Left hindlimb (tissue), 1 donor: ENCODE measurements around the gene CARM1.
A peak's percentile ranks its signal among the peaks of the same experiment; 100 is the strongest.
"Not testable (repeated sequence)": the region's sequence is repeated elsewhere in the genome, so short reads cannot be mapped to it uniquely, and the experiment has no call there.

Source experiments
- DNase-seq: peaks from one replicate; pipeline ENCODE4 v3.0.0-alpha.2; 2018

The CARM1 gene

DNA sequence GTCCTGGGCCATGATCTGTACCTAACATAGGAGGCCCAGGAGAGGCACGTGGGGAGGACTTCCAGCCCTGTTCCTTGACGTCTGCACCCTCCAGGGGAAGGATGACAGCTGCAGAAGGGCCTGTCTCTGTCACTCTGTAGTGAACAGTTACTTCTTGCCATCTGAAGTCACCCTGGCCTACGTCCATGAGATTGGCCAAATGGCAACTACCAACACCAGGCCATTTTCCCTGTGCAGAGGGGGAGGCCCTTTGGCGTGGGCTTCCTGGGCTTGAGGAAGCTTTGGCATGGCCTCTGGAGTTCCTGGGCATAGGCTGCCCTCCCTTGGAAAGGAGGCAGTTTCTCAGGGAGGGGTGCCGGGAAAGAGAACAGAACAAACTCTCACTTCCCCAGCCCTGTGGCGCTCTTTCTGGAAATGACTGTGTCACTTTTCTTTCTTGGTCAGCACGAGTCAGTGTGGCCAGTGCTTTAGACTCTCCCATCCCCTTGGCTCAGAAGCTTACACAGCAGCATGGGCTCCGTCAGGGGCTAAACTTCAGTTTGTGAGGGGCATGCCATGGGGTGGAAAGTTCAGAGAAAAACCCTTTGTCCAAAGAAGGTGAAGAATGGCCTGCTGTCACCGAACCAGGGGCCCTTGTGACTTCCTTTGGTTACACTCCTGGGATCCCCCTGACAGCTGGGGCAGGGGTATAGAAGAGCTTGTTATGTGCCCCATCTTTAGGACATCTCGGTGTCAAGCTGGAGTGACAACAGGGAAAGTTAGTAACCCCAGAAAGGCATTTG, 5.3 kb downstream of the CARM1 start:
- no peak for DNase-seq

DNA sequence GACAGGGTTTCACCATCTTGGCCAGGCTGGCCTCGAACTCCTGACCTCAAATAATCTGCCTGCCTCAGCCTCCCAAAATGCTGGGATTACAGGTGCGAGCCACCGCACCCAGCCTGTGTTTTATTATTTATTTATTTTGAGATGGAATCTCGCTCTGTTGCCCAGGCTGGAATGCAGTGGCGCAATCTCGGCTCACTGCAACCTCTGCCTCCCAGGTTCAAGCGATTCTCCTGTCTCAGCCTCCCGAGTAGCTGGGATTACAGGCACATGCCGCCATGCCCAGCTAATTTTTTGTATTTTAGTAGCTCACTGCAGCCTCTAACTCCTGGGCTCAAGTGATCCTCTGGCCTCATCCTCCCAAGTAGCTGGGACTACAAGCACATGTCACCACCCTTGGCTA, 6.3 kb downstream of the CARM1 start:
- DNase-seq: not testable (repeated sequence)

DNA sequence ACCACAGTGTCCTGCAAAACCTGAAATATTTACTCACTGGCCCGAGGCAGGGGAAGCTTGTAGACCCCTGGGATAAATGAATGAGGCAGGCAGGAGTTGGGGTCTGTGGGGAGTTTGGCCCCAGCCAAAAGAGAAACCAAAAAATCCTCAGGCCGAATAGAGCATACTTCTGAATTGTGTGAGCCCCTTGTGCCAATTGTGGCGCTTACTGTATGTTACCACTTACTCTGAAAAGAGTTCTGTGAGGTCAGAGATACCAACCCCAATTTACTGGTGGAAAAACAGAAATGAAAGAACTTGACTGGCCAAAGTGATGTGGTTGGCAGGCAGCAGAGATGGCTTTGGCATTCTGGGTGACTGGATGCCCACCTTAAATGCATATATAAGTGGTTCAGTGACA, 6.9 kb downstream of the CARM1 start:
- no peak for DNase-seq

DNA sequence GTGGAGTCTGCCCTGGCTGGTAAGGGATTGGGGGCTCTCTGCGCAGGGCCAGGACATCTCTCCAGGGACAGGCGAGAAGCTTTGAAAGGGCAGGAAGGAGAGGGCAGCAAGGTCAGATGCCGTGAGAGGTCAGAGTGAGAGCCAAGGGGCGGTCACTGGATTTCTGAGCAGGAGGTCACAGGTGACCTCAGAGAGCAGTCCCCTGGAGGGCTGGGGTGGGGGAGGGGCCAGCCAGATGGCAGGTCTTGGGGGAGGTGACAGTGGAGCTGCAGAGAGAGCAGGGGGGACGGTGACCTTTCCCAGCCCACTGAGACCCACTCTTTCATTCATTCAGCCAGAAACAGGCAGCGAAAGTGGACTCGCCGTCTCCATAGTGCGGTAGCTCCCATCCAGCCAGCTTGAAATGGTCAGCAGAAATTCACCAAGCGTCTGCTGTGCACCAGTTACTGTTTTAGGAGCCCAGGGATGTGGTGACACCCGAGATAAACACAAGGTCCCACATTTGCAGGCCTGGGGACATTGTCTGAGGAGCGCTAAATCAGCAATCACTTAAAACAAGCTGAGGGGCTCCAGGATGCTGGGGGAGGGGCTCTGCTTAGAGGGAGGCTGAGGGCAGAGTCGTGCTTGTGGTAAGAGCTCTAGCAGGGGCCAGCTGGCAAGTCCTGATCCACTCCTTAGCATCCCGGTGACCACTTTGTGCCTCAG, 10.2 kb downstream of the CARM1 start:
- no peak for DNase-seq

DNA sequence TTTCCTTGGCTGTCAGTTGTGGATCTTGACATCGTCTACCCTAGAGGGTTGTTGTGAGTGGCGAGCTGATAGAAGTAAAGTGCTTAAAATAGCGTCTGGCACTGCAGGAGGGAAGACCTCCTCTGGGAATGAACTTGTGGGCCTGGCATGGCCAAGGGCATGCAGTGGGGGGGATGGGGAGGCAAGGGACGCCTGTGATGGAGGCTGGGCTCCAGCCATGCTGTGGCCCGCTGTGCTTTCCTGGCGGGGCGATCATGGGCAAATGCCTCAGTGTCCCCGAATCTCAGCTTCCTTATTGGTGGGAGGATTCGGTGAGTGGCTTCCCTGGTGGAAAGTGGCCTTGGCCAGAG, 10.7 kb downstream of the CARM1 start:
- no peak for DNase-seq

DNA sequence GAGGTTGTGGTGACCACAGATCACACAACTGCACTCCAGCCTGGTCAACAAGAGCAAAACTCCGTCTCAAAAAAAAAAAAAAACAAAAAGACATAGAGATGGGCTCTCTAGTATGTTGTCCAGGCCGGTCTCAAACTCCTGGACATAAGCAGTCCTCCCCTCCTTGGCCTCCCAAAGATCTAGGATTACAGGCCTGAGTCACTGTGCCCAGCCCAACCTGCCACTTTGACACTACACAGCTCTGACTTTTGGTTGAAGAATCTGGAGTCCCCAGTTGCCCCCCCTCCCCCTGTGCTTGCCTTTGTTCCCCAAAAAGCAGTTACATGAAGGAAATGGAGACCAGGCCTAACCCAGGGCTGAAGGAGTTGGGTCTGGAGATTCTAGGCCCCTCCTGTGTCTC, 12.9 kb downstream of the CARM1 start:
- no peak for DNase-seq

DNA sequence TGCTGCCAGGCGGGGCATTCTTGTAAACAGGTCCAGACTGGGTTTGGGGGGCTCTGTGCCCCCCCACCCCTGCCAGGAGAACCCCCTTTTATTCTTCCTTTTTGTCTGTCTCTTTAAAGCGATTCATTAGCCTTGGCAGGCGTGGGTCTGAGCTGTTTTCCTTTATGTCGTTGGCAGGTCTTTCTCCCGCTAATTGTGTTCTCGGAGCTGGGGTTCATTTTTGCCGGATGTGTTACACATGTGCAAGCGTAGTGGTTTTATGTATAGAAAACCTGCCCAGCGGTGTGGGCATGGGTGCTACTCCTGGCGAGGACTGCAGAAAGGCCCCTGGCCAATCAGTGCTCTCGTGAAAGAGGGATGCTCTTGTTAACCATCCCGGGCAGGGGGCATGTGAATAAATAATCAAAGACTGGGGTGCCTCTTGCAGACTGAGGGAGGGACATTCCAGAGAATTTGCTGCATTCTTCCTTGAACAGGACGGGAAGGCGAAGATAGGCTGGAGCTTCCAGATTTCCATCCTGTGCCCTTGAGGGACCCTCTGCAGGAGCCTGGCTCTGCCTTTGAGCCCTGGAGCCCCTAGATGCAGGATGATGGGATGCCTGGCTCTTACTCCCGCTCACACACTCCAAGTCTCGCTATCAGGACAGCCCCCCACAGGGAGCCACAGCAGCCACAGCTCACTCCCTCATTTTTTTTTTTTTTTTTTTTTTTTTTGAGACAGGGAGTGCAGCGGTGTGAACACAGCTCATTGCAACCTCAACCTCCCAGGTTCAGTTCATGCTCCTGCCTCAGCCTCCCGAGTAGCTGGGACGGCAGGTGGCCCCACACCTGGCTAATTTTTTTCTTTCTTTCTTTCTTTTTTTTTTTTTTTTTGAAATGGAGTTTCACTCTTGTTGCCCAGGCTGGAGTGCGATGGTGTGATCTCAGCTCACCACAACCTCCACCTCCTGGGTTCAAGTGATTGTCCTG, 14.1 kb downstream of the CARM1 start:
- no peak for DNase-seq

DNA sequence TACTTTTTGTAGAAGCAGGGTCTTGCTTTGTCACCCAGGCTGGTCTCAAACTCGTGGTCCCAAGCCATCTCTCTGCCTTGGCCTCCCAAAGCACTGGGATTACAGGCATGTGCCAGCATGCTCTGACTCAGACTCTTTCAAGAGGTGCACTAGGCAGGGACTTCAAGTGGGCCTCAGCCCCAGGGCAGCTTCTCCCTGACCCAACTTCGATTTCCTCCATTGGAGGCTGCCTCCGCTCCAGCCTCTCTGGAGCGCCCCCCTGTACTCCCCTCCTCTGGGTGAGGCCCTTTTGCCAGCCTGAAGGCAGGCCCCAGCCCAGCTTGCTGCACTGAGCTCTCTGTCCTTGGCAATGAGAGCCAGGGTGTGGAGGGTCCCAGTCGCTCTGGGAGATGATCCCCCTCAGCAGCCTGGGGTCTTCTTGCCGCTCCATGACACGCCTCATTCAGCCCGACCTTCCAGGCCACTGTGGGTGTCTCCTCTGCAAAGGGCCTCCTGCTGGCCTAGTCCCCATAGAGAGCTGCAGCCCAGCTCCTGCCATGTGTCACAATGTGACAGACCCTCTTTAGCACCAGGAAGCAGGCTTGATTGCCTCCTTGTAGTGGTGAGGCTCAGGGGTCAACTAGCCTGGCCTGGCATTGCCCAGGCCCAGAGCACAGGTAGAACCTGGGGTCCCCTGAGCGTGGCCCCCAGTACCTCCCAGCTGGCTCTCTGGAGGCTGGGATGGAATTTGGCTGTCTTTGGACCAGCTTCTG, 16.4 kb downstream of the CARM1 start:
- DNase-seq: no peak

DNA sequence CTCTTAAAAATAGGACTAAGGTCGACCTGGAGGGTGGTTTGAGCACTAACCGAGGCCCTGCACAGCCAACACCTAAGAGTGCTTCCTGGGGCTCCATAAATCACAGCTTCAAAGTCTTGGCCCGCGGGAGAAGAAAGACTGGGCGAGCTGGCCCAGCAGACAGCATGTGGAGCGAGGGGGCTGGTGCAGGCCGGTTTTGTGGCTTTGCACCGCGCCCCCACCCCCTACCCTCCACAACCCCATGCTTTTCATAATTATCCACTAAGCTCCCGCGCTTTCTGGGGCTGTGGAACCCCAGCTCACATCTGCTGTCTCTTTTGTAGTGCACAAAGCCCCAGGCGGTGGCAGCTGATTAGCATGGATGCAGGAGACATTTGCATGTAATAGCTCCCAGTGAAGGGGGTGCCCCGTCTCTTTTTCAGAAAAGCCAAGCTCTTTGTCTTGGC, 17.1 kb downstream of the CARM1 start:
- DNase-seq: no peak

DNA sequence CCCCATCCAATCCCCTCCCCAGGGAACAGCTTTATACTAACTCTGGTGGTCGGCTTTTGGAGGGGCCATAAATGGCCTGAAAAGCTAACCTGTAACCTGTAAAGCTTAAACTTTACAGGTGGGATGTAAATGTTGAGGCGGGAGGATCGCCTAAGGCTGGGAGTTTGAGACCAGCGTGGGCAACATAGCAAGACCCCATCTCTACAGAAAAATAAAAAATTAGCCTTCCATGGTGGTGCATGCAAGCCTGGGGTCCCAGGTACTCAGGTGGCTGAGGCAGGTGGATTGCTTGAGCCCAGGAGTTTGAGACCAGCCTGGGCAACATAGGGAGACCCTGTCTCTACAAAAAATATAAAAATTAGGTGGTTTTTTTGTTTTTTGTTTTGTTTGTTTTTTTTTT, 18.5 kb downstream of the CARM1 start:
- DNase-seq: no peak

DNA sequence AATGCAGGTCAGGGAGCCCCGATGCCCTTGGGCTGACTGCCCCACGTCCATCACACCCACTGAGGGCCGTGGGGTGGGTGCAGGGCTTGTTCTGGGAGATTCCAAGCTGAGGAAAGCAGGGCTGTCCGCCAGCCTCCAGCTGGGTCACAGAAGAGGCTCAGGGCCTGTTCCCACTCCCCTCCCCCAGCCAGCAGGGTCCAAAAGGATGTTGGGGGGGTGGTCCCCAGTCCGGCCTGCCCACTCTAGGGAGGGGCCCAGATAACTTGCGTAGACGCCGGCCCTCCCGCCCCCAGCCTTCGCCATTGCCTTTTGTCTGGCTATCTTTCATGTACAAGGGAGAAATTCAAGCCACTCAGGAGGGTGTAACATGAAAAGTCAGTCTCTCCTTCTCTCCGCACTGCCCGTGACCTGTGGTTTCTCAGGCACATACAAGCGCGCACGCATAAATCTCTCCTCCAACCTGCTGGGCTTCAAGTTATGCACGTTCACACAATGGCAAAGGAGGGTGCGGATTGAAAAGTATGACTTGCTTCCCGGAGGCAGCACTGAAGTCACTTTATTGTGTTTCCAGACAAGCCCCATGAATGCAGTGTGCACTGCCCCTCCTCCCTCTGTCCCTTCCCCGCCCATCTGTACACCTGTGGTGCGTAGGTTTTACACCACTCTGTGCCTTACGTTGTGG, 20.2 kb downstream of the CARM1 start:
- DNase-seq: no peak

DNA sequence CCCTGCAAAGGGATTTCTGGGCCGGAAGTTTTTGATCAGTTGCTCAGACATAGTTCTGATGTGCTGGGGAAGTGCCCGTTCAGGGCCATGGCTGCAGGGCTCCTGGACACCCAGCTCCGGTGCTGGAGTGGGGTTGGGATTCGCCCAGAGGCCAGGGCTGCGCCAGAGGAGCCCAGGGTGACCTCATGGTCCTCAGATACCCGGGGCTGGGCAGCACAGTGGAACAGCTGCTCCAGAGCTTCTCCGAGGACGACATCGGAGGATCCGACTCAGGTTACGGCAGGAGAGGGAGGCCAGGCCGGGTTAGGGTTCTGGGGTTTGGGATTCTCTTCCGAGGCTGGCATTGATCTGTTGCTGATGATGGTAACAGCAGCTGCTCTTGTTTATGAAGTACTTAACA, 20.9 kb downstream of the CARM1 start:
- DNase-seq: peak; percentile 56

DNA sequence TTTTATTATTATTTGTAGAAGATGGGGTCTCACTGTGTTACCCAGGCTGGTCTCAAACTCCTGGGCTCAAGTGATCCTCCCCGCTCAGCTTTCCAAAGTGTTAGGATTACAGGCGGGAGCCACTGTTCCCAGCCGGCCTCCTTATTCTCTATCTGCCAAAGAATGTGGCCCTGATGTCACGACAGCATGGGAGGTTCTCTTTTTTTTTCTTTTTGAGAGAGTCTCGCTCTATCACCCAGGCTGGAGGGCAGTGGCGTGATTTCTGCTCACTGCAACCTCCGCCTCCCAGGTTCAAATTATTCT, 23.5 kb downstream of the CARM1 start:
- no peak for DNase-seq

DNA sequence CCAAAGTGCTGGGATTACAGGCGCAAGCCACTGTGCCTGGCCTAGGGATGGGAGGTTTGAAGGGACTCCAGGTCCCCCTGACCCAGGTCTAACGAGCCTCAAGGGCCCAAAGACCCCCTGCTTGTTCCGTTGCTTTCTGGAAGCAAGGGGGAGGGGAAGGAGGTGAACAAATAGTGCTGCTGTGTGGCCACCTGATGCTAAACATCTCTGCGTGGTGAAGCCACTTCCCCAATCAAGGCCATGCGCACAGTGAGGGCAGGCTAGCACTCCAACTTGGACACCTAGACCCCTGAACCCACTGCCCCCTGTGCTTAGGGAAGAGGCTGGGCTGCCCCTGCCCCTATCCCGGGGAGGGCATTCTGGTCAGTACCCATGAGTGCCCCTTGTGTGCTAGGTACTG, 24.0 kb downstream of the CARM1 start:
- no peak for DNase-seq

DNA sequence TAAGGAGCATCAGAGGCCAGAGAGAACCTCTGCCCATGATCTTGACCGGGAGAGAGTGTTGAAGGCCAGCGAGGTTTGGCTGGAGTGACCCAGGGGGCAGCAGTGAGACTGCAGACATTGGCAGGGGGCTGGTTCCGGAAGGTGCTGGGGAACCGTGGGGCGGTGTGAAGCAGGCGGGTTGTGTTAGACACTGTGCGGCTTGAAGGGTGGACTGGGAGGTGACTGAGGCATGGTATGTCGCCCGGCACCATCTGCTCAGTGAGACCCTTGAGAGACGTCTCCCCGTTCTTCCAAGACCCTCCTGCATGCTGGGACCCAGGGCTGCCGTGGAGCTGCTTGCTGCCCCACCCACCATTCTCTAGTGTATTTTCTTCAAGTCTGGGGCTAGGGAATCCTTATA, 24.6 kb downstream of the CARM1 start:
- no peak for DNase-seq

DNA sequence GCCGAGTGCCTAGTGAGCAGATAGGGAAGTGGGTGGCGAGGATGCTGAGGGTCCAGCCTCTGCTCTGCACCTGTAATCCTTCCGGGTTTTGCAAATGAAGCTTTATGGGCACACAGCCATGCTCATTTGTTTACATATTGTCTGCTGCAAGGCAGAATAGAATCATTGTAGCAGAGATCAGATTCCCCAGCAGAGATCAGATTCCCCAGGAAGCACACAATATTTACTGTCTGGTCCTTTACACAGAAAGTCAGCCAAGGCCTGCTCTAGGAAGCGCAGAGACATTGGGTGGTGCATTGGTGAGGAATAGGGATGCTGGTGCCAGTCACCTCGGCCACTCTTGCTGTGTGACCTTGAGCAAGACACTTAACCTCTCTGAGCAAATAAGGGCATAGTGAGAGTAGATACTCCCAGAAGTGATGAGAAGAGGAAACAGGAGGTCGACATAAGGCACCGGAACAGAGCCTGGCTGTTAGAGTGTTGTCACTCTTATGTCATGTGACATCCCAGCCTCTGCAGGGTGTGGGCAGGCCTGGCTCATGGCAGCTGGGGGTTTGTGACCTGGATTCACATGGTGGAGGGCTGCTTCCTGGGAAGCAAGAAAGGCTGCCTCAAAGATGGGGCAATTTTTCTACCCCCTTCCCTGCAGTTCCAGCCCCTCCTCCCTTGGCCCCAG, 25.6 kb downstream of the CARM1 start:
- no peak for DNase-seq

DNA sequence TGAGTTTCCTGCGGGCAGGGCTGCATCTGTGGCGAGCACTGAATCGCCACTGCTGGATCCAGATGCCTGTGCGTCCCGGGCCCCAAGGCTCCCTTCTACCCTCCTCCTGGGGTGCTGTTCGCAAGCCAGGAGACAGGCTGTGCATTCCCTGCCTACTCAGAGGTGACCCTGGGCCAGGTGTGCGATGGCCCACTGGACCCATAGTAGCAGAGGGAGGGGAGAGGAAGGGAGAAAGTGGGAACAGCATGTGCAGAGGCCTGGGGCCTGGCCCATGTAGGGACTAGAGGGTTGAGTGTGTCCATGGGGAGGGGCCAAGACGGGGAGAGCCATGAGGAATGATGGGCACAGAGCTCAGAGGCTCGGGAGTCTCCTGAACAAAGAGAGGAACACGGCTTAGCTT, 27.3 kb downstream of the CARM1 start:
- DNase-seq: no peak

DNA sequence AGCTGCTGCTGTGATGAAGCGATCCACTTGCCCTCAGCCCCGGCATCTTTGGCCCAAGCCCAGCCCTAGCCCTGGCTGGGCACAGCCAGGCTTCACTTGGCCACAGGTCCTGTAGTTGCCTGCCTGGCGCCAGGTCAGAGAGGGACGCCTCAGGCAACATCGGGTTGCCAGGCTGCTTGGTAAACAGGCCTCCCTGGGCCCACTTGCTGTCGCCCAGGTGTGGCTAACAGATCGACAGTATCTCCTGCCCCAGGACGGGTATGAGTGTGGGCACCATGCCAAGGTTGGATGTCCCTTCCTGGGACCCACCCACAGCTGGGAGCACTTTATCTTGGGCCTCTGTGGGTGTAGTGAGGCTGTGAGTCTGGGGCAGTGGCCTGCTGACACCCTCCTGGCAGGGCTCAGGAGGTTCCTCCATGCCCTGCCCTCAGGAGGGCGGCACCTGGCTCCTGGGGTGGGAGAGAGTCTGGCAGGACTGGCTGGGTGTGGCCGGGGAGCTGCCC, 27.8 kb downstream of the CARM1 start:
- DNase-seq: no peak

DNA sequence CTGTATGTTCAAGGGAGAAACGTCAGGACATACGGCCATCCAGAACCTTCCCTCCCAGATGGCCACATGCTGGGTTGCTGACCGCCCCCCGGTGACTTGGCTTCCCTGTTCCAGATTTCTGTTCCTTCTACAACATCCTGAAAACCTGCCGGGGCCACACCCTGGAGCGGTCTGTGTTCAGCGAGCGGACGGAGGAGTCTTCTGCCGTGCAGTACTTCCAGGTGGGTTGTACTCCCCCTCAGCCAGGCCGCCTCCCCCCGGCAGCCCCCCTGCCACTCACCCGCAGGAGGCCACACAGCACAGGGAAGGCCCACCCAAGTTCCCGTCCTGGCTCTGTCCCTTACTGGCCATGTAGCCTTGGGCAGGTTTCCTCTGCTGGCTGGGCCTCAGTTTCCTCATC, 36.6 kb downstream of the CARM1 start:
- no peak for DNase-seq

DNA sequence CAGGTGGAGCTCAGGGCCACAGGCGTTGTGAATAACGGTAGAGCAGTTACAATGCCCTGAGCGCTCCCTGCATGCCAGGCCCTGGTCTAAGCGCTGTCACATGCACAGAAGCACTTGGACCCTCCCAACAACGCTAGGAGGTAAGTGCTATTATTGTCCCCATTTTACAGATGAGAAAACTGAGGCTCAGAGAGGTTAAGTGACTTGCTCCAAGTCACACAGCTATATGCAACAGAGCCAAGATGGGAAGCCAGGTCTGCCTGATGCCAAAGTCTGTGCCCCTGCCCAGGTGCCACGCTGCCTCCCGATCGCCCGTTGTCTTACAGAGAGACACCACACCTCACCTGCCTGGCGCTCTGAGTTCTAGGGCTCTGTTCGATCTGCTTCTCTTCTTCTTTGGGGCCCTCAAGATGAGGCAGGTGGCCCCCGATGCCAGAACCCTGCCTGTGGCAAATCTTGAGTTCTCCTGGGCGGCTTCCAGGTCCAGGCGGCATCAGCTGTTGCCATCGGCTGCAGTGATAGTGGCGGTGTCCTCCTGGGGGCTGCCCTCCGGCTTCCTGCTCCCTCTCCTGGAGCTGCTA, 37.1 kb downstream of the CARM1 start:
- DNase-seq: no peak
